Hematopoietic multipotent progenitor cell (in vitro differentiated cells): ENCODE data around the gene OBSCN. TPM values are rescaled to one million over a fixed set of nuclear protein-coding genes. Genes with fewer than 3 reads are reported as not detected.
A peak's percentile ranks its signal among the peaks of the same experiment; 100 is the strongest.

Source experiments
- DNase-seq, 3 donors: peaks; one replicate each; pipeline ENCODE4 v3.0.0-alpha.2; 2011 to 2015; ENCODE audit warnings: low read depth in 2 of 3, low spot score in 2 of 3
- total RNA-seq: library from RNA; depleted of rRNA; stranded (reverse); fragments of >200 nt; gene quantifications from one replicate; pipeline ENCODE4 v1.2.3, GENCODE V29; 2012

Gene OBSCN
- total RNA-seq, 1 donor = 85.9 TPM

- DNase-seq = no peak
These were observed 65.2 kb downstream of the OBSCN start for GRCh38 chr1:228272831-228273571.

- no peak for DNase-seq
These were observed 66.0 kb downstream of the OBSCN start for GRCh38 chr1:228273720-228274451.

GRCh38 chr1:228274452-228275178 is 66.8 kb downstream of the OBSCN start:
- no peak for DNase-seq

GRCh38 chr1:228275179-228275429 is 67.3 kb downstream of the OBSCN start:
- DNase-seq = peak in 1 of 3 donors; percentile 31

- DNase-seq = peak; percentile 63 to 86 (median 85)
These were observed 67.8 kb downstream of the OBSCN start for GRCh38 chr1:228275430-228276173.

DNA sequence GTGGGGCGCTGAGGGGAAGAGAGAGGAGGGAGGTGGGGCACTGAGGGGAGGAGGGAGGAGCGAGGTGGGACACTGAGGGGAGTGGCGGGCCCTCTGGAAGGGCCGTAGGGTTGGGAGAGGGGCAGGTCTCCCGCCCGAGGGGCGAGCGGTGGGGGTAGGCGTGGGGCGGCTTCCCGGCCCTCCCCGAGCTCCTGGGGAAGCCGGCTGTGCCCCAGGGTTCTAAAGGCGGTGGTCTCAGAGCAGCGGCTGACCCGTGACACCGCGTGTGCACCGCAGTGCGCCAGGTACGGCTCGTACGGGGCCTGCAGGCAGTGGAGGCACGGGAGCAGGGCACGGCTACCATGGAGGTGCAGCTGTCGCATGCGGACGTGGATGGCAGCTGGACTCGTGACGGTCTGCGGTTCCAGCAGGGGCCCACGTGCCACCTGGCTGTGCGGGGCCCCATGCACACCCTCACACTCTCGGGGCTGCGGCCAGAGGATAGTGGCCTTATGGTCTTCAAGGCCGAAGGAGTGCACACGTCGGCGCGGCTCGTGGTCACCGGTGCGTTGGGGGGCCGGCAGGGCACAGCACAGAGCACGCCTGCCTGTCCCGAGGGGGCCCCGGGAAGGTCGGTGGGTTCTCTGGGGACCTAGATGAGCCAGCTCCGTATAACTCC is 68.5 kb downstream of the OBSCN start:
- DNase-seq = peak in 1 of 3 donors; percentile 5

- DNase-seq = no peak
These were observed 69.2 kb downstream of the OBSCN start for GRCh38 chr1:228276901-228277490.

DNA sequence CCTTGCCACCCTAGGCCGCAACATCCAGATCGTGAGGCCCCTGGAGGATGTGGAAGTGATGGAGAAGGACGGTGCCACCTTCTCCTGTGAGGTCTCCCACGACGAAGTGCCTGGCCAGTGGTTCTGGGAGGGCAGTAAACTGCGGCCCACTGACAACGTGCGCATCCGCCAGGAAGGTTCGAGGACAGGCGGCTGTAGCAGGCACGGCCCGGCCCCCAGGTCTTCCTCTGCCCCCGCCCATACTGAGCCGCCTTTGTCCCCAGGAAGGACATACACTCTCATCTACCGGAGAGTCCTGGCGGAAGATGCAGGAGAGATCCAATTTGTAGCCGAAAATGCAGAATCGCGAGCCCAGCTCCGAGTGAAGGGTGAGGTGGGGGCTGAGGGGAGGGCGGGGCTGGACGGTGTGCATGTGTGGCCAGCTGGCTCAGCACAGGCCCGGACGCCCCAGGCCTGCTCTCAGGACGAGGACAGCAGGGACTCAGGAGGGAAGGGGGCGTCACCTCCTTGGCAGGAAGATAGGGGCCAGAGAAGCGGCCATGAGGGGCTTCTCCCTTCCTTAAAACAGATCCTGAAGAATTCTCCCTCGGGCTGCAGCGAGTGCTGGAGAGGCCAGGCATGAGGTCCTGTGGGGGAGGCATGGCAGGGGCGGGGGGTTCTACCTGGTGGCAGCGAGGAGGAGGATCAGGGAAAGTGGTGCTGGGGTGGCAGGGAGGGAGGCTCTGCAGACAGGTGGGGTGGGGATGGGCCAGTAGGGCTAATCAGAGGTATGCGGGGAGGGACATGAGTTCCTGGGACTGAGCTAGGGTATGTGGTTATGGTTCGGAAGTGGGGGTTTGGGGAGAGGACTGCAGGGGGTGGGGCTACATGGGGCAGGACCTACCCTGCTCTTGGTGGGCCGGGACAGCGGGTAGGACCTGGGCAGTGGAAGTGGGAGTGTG is 69.9 kb downstream of the OBSCN start:
- DNase-seq = no peak

DNA sequence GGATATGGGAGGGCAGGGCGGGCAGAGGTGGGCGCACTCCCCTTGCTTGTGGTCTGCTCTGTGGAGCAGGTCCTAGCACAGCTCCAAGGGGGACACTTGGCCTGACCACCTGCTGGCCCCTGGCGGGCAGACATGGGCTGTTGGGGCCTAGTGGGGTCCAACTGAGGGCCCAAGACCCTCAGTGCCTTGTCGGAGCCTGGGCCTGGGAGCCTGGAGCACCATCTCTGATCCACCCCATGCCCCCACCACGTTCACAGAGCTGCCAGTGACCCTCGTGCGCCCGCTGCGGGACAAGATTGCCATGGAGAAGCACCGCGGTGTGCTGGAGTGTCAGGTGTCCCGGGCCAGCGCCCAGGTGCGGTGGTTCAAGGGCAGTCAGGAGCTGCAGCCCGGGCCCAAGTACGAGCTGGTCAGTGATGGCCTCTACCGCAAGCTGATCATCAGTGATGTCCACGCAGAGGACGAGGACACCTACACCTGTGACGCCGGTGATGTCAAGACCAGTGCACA is 70.6 kb downstream of the OBSCN start:
- DNase-seq = no peak

DNA sequence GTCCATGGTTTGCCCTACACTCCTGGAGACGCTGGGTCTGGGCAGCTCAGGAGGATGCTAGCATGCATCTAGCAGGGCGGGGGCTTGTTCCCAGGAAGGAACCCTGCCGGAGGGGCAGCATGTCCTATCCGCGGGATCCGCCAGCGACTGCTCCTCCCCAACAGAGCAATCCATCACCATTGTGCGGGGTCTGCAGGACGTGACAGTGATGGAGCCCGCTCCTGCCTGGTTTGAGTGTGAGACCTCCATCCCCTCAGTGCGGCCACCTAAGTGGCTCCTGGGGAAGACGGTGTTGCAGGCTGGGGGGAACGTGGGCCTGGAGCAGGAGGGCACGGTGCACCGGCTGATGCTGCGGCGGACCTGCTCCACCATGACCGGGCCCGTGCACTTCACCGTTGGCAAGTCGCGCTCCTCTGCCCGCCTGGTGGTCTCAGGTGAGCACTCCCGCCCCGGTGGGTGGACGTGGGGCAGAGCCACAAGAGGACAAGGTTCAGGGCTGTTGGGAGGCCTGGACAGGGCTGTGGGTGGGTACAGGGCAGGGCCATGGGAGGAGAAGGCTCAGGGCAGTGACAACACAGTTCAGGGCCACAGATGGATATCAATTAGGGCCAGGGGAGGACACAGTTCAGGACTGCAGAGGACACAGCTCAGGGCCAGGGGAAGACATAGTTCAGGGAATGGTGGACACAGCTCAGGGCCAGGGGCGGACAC is 71.3 kb downstream of the OBSCN start:
- DNase-seq = no peak

GRCh38 chr1:228279722-228280105 is 71.9 kb downstream of the OBSCN start:
- DNase-seq = no peak

DNA sequence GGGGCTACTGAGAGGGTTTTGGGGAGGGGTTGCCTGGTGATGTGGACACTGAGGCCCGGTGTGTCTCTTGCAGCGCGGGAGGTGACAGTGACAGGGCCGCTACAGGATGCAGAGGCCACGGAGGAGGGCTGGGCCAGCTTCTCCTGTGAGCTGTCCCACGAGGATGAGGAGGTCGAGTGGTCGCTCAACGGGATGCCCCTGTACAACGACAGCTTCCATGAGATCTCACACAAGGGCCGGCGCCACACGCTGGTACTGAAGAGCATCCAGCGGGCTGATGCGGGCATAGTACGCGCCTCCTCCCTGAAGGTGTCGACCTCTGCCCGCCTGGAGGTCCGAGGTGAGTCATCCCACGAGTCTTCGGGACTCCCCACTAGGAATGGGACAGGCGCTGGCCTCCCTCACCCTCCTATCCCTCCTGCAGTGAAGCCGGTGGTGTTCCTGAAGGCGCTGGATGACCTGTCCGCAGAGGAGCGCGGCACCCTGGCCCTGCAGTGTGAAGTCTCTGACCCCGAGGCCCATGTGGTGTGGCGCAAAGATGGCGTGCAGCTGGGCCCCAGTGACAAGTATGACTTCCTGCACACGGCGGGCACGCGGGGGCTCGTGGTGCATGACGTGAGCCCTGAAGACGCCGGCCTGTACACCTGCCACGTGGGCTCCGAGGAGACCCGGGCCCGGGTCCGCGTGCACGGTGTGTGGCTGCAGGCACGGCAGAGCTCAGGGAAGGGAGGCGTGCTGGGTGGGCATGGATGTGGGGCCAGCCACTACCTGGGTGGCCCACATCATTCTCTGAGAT is 72.5 kb downstream of the OBSCN start:
- no peak for DNase-seq

GRCh38 chr1:228280961-228281591 is 73.2 kb downstream of the OBSCN start:
- no peak for DNase-seq

GRCh38 chr1:228281631-228282328 is 73.9 kb downstream of the OBSCN start:
- DNase-seq = no peak

GRCh38 chr1:228282329-228283042 is 74.6 kb downstream of the OBSCN start:
- no peak for DNase-seq

GRCh38 chr1:228283043-228283371 is 75.2 kb downstream of the OBSCN start:
- no peak for DNase-seq
